Measurements from ENCODE around the gene PLK5.

GRCh38 chr19:1576242-1577089 is 52.6 kb downstream of the PLK5 start:
- no peak for TF ChIP-seq MAX (IDR thresholded peaks at IDR 0.05)
- TF ChIP-seq TAF1 (IDR thresholded peaks at IDR 0.05; ENCODE audit: low read depth): no peak
- no peak for TF ChIP-seq CEBPB (IDR thresholded peaks at IDR 0.05)
- TF ChIP-seq EP300 (IDR thresholded peaks at IDR 0.05; ENCODE audit: borderline replicate concordance): no peak
- 0 out of 2 replicates have a peak, but pooled peaks have one; percentile 18 for TF ChIP-seq ZBTB7A (IDR thresholded peaks at IDR 0.05; ENCODE audit: low read depth)
- TF ChIP-seq RAD21 (IDR thresholded peaks at IDR 0.05; ENCODE audit: low read depth): no peak
- no peak for TF ChIP-seq CREB1 (IDR thresholded peaks at IDR 0.05; ENCODE audit: low read depth)
- TF ChIP-seq NFIC (IDR thresholded peaks at IDR 0.05): no peak
- no peak for TF ChIP-seq FOXM1 (IDR thresholded peaks at IDR 0.05; ENCODE audit: borderline replicate concordance, low read depth)

Measured in Ishikawa (cell line).